Measurements from ENCODE around the gene HTR1D.
"Not testable (repeated sequence)": the region's sequence is repeated elsewhere in the genome, so short reads cannot be mapped to it uniquely, and the experiment has no call there.

The HTR1D gene

DNA sequence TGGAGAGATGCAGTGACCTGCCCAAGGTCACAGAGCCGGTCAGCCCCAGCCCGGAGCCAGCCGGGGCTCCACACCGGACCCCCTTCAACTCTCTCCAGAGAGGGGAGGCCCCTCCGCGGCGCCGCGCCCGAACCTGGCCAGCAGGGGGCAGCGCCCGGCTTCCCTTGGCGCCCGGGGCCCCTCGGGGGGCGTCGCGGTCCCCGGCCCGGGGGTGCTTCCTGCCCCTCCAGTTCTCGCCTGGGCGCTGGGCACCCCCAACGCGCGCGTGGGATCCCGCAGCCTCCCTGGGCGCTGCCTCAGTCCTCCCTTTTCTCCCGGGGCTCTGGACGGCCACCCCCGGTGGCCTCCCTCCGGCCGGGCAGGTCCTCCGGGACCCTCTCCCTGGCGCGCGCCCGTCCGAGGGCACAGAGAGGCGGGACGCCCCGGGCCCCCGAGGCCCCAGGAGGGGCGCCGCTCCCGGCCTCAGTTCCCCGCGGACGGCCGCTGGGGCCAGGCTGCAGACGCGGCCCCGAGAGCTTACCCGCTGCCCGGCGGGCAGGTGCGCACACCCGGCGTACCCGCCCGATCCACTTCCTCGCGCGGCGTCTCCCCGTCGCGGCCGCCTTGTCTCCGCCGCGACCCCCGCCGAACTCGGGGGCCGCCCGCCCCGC lies 406 bp downstream of the HTR1D start:
- DNase-seq (ENCODE audit: low read depth): peak; percentile 28

- DNase-seq (ENCODE audit: low read depth): no peak
These were observed 1.4 kb downstream of the HTR1D start for GRCh38 chr1:23215751-23216449.

- no peak for DNase-seq (ENCODE audit: low read depth)
These were observed 2.0 kb downstream of the HTR1D start for GRCh38 chr1:23215291-23215690.

GRCh38 chr1:23214640-23215039 lies 2.7 kb downstream of the HTR1D start:
- DNase-seq (ENCODE audit: low read depth): no peak

- no peak for DNase-seq (ENCODE audit: low read depth)
These were observed 5.3 kb downstream of the HTR1D start for GRCh38 chr1:23211955-23212354.

DNA sequence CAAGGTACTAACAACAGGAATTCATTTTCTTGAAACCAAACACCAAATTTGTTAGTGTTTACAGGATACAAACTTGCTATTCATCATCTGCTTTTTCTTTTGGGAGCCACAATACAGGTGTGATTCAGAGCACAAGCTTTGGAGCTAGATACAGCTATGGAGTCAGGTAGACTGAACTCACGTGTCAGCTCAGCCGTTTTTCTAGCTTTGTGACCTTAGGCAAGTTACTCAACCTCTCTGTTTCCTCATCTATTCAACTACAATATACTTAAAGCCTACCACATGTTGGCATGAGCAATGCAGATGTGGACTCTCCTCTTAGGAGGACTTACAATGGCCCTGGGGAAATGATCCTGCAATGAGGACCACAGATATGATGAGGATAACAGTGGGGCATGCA lies 6.3 kb downstream of the HTR1D start:
- no peak for DNase-seq (ENCODE audit: low read depth)

DNA sequence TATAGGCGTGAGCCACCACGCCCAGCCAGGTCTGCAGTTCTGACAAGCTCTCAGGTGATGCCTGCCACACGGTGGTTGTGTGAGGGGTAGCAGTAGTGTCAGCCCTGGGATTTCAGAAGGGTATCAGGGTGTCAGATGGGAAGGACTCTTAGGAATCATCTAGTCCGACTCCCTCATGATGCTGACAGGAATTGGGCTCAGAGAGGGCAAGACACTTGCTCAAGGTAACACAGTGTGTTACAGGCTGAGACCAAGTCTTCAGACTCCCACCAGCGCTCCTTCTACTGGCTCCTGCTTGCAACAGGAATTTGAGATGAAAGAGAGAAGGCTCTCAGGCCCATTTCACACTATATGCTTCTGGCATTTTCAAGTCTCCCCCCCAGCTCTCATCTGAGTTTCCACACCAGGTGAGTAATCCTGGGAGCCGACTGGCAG lies 6.9 kb downstream of the HTR1D start:
- DNase-seq (ENCODE audit: low read depth): no peak

- DNase-seq (ENCODE audit: low read depth): no peak
These were observed 7.5 kb downstream of the HTR1D start for GRCh38 chr1:23209770-23210169.

- DNase-seq (ENCODE audit: low read depth): no peak
These were observed 8.8 kb downstream of the HTR1D start for GRCh38 chr1:23208527-23208926.

GRCh38 chr1:23207733-23208132 lies 9.6 kb downstream of the HTR1D start:
- DNase-seq (ENCODE audit: low read depth): not testable (repeated sequence)

DNA sequence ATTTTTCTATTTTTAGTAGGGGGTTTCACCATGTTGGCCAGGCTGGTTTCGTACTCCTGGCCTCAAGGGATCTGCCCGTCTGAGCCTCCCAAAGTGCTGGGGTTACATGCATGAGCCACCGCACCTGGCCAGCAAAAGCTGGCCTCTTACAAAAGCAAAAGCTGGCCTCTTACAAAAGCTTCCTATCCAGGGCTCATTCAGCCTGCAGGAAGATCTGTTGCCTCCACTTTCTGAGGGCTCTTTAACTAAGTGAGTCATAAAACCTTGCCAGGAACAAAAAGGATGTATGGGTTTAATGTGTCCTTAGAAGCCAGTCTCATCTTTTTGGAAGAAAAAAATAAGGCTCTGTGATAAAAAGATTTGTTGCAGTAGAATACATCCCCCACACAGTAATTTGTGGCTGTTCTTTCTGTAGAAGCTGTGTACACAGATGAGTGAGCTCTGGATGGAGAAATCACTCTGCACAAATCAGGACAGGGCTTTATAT lies 15.0 kb downstream of the HTR1D start:
- no peak for DNase-seq (ENCODE audit: low read depth)

- no peak for DNase-seq (ENCODE audit: low read depth)
These were observed 16.4 kb downstream of the HTR1D start for GRCh38 chr1:23200883-23201282.

DNA sequence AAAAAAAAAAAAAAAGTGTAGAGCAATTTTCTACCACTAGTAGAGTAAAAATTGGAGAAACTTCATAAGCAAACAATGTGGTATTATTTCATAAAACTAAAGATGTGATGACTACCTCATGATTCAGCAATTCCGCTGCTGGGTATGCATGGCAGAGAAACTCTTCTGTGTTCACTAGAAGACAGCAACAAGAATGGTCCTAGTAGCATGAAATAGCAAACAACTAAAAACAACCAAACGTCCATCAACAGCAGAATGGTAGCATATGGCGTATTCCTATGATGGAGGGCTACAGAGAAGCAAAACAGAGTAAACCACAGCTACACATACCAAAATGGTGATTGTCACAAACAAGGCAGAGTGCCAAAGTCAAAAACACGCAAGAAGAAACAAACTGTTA lies 18.9 kb downstream of the HTR1D start:
- DNase-seq (ENCODE audit: low read depth): no peak

DNA sequence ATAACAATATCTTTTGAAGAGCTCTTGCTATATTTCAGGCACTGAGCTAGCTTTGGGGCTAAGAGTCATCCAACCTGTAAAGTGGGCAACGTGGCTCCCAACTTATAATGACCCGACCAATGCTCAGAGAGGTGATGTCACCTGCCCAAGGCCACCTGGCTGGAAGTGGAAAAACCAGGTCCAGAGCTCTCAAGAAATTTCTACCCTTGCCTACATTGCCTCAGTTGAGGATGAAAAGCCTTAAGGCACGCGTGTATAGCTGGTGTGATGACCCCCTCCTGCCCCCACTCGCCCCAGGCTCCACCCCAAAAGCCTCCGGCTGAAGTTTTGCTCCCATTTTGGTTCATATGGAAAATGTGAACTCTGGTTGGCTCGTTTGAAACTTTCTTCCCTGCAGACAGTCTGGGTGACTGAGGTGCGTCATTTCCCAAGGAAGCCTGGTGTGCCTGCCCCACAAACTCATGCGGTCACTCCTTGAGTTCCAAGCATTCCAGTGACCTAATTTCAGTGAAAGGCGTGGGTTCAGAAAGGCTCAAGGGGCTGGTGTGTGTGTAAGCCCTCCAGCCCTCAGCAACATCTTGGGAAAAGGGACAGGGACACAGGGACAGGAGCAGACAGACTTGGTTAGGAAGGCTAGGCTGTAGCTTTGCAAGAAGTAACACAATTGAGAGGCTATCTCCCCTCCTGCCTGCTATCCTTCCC lies 20.5 kb downstream of the HTR1D start:
- DNase-seq (ENCODE audit: low read depth): no peak

DNA sequence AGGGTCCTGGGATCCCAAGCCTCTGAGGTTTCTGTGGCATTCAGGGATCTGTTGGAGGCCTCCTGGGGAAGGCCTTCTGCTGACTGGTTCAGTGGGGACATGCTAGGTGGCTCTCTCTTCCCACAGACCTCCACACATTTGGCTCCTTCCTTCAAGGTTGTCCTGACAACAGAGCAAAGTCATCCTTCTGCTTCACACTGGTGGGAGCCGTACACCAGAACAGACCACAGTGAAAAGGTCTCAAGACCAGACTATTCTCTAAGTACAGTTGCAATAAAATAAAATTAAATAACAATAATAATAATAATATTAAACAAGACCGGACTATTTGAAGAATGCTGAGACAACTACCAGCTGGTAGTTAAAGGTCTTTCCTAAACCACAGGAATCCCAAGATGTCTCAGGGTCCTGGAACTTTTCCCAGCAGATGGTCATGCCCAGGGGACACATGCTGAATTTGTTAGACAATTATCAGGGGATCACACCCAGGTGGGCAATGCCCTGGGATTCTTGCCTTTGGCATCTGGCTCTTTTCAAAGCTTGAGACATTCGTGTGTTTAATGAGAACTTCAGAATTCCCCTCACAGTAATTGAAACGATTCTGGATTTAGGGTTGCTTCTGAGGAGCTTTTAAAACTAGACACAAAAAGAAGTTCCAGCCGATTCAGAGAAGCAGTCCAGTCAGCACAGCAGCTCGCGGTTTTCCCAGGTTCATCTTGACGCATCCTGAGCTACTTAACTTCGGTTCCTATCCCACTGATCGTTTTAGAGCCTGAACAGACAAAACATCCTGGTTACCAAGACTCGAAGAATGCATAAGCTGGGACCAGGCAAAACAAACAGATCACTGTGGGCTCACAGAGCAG lies 22.9 kb downstream of the HTR1D start:
- DNase-seq (ENCODE audit: low read depth): no peak

DNA sequence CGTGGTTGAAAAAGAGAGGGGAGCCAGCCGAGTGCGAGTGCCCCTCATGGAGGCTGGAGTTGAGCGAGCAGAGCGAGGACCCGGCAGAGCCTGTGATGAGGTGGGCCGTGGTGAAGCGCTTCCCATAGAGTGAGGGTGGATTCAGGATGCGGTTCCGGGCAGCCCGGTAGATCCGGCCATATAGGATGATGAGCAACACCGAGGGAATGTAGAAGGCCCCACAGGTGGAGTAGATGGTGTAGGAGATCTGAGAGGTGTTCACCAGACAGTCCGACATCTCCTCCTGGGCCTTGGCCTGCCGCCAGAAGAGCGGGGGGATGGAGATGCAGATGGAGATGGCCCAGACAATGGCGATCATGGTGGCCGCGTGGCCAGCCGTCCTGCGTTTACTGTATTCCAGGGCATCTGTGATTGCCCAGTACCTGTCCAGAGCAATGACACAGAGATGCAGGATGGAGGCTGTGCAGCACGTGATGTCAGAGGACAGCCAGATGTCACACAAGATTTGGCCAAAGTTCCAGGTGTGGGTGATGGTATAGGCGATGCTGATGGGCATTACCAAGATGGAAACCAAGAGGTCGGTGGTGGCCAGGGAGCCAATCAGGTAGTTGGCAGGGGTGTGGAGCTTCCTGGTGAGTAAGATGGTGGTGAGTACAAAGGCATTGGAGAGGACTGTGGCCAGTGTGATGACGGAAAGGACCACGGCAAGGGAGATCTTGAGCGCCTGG lies 23.7 kb downstream of the HTR1D start:
- DNase-seq (ENCODE audit: low read depth): no peak

GRCh38 chr1:23191199-23191598 lies 26.1 kb downstream of the HTR1D start:
- DNase-seq (ENCODE audit: low read depth): no peak

DNA sequence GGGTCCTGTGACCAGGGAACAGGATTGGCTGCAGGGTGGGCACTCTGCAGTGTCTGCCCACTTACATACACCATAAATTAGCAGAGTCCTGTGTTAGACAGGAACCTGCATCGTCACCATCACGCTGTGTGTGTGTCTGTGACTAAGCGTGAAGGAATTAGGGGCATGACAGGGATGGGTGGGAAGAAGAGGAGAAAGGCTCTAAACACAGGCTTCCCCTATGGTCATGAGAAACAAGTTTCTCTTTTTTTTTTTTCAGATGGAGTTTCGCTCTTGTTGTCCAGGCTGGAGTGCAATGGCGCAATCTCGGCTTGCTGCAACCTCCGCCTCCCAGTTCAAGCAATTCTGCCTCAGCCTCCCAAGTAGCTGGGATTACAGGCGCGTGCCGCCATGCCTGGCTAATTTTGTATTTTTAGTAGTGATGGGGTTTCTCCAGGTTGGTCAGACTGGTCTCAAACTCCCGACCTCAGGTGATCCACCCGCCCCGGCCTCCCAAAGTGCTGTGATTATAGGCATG lies 28.3 kb downstream of the HTR1D start:
- DNase-seq (ENCODE audit: low read depth): not testable (repeated sequence)

- DNase-seq (ENCODE audit: low read depth): no peak
These were observed 28.8 kb downstream of the HTR1D start for GRCh38 chr1:23188434-23188884.

DNA sequence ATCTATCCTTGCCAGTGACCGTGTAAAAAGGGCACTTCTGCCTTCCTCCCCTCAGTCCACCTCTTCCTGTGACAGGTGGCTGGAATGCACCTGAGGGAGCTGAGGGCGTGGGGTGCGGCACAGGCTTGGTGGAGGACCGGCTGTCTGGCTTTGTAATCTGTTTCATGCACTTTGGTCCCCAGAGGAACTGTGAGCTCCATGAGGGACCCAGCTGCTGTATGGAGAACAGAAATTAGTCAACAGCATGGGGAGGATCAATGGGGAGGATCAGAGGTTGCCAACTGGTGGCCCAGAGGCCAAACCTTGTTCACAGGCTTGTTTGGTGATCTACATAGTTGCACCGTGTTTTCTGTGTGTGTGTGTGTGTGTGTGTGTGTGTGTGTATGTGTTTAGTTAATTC lies 29.7 kb downstream of the HTR1D start:
- DNase-seq (ENCODE audit: low read depth): no peak

- DNase-seq (ENCODE audit: low read depth): no peak
These were observed 31.9 kb downstream of the HTR1D start for GRCh38 chr1:23185381-23185780.

Data from stimulated activated CD8-positive, alpha-beta memory T cell treated with anti-CD3 and anti-CD28 coated beads, Interleukin-15, amount 100 ng/mL, for 24 hours (primary cell).